Measurements from ENCODE around the gene RAI1.

Gene RAI1

GRCh38 chr17:17751489-17752088 lies 70.3 kb downstream of the RAI1 start:
- DNase-seq (ENCODE audit: low read depth): no peak

GRCh38 chr17:17752089-17752820 lies 71.0 kb downstream of the RAI1 start:
- peak; percentile 95 for DNase-seq (ENCODE audit: low read depth)

GRCh38 chr17:17752821-17753321 lies 71.6 kb downstream of the RAI1 start:
- DNase-seq (ENCODE audit: low read depth): no peak

- no peak for DNase-seq (ENCODE audit: low read depth)
Measured at GRCh38 chr17:17754719-17755686, 73.7 kb downstream of the RAI1 start.

- DNase-seq (ENCODE audit: low read depth): no peak
Measured at GRCh38 chr17:17755715-17756114, 74.5 kb downstream of the RAI1 start.

GRCh38 chr17:17757391-17757791 lies 76.1 kb downstream of the RAI1 start:
- no peak for DNase-seq (ENCODE audit: low read depth)

GRCh38 chr17:17757956-17758845 lies 76.9 kb downstream of the RAI1 start:
- no peak for DNase-seq (ENCODE audit: low read depth)

GRCh38 chr17:17758941-17759563 lies 77.8 kb downstream of the RAI1 start:
- no peak for DNase-seq (ENCODE audit: low read depth)

GRCh38 chr17:17760350-17760749 lies 79.1 kb downstream of the RAI1 start:
- DNase-seq (ENCODE audit: low read depth): no peak

- no peak for DNase-seq (ENCODE audit: low read depth)
Measured at GRCh38 chr17:17760872-17761550, 79.8 kb downstream of the RAI1 start.

- DNase-seq (ENCODE audit: low read depth): no peak
Measured at GRCh38 chr17:17761894-17762743, 80.9 kb downstream of the RAI1 start.

GRCh38 chr17:17762744-17763105 lies 81.5 kb downstream of the RAI1 start:
- no peak for DNase-seq (ENCODE audit: low read depth)

- DNase-seq (ENCODE audit: low read depth): no peak
Measured at GRCh38 chr17:17763136-17763535, 81.9 kb downstream of the RAI1 start.

GRCh38 chr17:17763734-17764133 lies 82.5 kb downstream of the RAI1 start:
- DNase-seq (ENCODE audit: low read depth): no peak

GRCh38 chr17:17765359-17766076 lies 84.3 kb downstream of the RAI1 start:
- DNase-seq (ENCODE audit: low read depth): no peak

GRCh38 chr17:17766077-17766743 lies 85.0 kb downstream of the RAI1 start:
- DNase-seq (ENCODE audit: low read depth): no peak

- no peak for DNase-seq (ENCODE audit: low read depth)
Measured at GRCh38 chr17:17766744-17767120, 85.5 kb downstream of the RAI1 start.

GRCh38 chr17:17767154-17767869 lies 86.1 kb downstream of the RAI1 start:
- peak; percentile 64 for DNase-seq (ENCODE audit: low read depth)

Measured in EH (cell line).